Spleen (tissue), 3 donors: Measurements from ENCODE around the gene NECAB2.

ENCODE experiments used
- POLR2A ChIP-seq, 3 donors: fragments of 450-650 bp; IDR thresholded peaks; one replicate each; pipeline ENCODE4 v1.5.1; 2017; ENCODE audit warnings: antibody characterized with exemption in 3 of 3, mild to moderate bottlenecking in 1 of 3
- POLR2AphosphoS5 ChIP-seq, 3 donors: sonication (generic); formaldehyde crosslinking; IDR thresholded peaks; one replicate each; pipeline ENCODE4 v1.5.1; 2017; ENCODE audit warnings: antibody characterized with exemption in 3 of 3

DNA sequence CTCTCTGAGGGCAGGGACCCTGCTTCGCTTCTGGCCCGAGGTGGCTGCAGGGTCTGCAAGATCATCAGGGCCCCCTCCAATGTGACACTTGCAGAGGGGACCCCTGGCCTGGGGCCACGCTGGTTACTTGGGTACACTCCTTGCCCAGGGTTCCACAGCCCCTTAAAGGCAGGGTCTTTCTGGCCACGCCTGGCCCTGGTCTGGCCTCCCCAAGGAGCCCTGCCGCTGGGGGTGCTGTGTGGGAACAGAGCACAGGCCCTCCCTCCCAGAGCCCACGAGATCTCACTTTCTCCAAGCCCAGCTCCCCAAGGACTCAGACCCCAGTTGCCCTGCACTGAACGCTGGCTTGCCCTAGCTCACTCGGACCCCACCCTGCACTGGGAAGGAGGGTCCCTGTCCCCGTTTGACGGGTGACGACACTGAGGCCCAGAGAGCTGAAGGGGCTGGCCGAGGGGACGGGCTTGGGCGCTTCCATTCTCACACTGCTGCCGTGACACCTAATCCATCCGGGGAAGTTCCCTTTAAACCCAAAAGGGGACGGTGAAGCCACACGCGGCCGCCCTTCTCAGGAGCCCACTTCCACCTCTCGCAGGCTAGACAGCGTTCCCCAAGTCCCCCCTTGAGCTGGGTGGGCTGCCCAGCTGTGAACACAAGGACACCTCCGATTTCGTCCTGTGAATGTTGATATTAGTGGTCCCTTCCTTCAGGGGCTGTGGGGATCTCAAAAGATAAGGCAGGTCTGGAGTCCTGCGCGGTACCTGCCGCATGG is 41.9 kb upstream of the NECAB2 start:
- no peak for TF ChIP-seq POLR2AphosphoS5 (IDR thresholded peaks at IDR 0.05)
- no peak for TF ChIP-seq POLR2A (IDR thresholded peaks at IDR 0.05)
